Loucy (cell line): ENCODE measurements around the gene BCKDHA.

Experiments
- EZH2phosphoT487 ChIP-seq: fragments of 200-600 bp; IDR thresholded peaks from 2 replicates; pipeline ENCODE4 v1.6.1; 2018; ENCODE audit warnings: antibody characterized with exemption, mild to moderate bottlenecking, moderate library complexity, borderline replicate concordance
- TF ChIP-seq, protein P1 (sequence below): fragments of 200-600 bp; sonication (generic); conservative IDR thresholded peaks from 2 replicates; pipeline ENCODE4 v1.5.1; 2014; ENCODE audit warnings: mild to moderate bottlenecking, antibody characterized with exemption, low read length

DNA sequence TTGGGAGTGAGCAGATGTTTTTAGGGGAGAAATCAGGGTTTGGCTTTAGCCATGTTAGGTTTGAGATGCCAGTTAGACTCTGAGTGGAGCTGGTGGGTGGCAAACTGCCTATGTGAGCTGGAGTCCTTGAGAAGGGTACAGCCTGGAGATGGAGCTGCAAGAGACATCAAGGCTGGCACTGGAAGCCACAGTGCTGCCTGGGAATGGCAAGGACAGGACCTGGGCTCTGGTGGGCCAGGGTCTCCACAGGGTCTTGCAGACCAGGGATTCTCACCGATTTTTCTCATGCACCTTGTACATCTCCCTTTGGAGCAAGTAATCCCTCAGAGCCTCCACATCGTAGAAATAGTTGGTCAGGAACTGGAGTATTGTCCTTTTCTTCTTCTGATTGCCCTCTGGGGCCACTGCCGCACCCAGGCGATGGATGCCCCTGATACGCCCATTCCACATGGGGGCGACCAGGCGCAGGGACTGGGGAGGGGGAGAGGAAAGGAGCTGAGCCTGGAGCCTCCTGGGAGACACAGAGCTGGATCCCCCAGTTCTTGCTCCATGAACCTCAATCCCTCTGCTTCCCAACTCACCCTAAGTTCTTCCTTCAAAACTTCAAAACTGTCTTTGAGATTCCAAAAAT, 40.4 kb downstream of the BCKDHA start:
- TF ChIP-seq, protein P1, sequence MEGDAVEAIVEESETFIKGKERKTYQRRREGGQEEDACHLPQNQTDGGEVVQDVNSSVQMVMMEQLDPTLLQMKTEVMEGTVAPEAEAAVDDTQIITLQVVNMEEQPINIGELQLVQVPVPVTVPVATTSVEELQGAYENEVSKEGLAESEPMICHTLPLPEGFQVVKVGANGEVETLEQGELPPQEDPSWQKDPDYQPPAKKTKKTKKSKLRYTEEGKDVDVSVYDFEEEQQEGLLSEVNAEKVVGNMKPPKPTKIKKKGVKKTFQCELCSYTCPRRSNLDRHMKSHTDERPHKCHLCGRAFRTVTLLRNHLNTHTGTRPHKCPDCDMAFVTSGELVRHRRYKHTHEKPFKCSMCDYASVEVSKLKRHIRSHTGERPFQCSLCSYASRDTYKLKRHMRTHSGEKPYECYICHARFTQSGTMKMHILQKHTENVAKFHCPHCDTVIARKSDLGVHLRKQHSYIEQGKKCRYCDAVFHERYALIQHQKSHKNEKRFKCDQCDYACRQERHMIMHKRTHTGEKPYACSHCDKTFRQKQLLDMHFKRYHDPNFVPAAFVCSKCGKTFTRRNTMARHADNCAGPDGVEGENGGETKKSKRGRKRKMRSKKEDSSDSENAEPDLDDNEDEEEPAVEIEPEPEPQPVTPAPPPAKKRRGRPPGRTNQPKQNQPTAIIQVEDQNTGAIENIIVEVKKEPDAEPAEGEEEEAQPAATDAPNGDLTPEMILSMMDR, result no peak
- TF ChIP-seq EZH2phosphoT487, result no peak
